GM19467 (cell line): ENCODE data around the gene MARCHF10.

ENCODE experiments used
- ATAC-seq: cut with Tn5 transposase; IDR thresholded peaks from one replicate; pipeline ENCODE4 v1.9.1; 2021; ENCODE audit warnings: mild to moderate bottlenecking, moderate library complexity; ENCODE audit not compliant: unreplicated experiment

Gene MARCHF10

GRCh38 chr17:62822080-62822904 is 14.2 kb upstream of the MARCHF10 start:
- ATAC-seq = no peak

- no peak for ATAC-seq
These were observed 13.3 kb upstream of the MARCHF10 start for GRCh38 chr17:62821189-62822079.

DNA sequence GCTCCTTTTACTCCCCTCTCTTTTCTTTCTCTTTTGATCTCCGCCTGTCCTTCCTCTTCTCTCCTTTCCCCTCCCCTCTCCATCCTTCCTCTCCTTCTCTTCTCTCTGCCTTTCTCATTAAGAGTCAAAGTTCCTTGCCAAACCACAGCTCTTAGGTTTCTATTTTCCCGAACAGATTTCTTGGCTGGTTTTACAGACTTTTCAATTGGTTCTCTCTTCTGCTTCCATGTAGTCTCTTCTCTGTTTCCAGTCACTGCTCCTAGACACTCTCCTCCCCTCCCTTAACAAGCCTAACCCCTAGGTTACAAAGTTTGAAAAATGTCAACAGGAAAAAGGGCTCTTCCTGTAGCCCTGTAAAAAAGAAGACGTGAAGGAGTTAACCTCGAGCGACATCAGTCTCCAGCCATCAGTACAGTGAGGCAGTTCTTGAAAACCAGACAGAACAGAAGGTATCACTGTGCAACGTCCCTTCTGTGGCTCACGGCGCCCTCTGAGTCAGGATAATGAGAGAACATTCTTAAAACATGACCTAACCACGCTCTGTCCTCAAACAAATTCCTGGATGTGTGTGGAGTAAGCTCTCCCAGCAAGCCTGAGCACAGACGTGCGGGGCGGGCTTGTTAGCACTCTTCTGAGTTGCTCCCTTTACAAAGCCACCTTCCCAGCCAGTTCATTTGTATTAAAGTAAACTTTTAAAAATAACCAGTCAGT is 11.6 kb upstream of the MARCHF10 start:
- no peak for ATAC-seq

DNA sequence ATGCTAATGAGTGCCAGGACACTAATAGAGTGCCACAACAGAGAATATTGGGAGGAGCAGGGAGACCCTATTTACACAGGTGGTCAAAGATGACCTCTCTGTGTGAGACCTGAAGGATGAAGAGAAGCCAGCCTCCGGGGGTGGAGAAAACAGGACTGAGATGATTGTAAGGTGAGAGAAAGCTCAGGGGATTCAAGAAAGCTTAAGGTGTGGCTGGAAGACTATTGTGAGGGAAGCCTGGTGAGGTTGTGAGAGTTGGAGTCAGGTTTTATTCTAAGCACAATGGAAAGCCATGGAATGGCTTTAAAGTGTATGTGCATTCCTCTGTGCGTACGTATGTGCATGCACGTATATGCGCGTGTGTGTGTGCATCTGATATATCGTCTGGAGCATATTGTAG is 10.4 kb upstream of the MARCHF10 start:
- ATAC-seq = no peak

- no peak for ATAC-seq
These were observed 8.2 kb upstream of the MARCHF10 start for GRCh38 chr17:62816282-62816839.

DNA sequence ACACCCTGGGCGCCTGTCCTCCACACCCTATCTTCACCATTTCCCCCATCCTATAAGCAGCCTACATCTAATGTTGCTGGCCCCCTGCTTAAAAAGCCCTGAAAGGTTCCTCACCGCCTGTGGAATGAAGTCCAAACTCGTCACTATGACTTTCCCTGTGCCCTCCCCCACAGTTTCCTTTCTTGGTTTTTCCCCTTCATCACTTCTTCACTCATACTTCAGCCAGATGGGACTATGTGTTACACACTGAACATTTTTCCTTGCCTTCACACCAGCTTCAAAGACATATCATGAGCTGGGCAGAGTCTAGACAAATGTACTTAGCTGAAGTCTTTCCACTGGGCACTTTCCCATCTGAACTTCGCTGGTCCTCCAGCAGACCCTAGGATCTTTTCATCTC is 1.5 kb upstream of the MARCHF10 start:
- ATAC-seq = no peak

- ATAC-seq = no peak
These were observed 459 bp upstream of the MARCHF10 start for GRCh38 chr17:62808576-62808970.

DNA sequence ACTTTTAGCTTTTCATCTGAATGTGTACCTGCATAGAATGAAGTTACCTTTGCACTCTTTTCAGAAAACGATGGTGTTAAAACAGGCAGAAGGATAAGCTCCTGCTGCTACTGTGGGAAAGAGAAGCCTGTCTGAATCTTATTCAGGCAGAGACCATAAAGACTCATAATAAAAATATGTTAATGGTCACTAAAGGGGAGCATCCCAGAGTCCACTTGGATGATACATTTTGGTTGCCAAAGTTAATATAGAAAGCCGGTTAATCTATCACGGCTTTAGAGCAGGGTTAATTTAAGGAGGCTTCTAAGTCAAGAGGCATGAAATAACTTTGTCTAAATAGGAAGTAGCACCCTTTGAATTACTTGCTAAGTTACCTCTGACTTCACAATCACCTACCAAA is 2.9 kb downstream of the MARCHF10 start:
- ATAC-seq = no peak

DNA sequence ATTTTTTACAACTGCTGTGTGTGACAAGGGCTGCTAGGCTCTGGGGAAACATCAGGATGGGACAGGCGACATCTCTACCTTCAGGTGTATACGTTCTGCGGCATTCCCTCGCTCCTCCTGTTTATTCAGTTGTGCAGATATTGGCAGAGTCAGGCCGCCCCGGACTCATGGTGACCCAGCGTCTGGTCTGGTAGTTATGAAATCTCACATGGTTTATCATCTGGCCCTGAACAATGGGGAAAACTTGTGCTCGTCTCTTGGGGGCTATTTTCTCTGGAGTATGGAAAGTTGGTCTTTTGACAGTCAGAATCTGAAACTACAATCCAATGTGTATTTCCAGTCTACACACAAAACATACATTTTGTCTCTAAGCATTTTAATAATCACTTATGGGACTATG is 3.3 kb downstream of the MARCHF10 start:
- ATAC-seq = no peak

DNA sequence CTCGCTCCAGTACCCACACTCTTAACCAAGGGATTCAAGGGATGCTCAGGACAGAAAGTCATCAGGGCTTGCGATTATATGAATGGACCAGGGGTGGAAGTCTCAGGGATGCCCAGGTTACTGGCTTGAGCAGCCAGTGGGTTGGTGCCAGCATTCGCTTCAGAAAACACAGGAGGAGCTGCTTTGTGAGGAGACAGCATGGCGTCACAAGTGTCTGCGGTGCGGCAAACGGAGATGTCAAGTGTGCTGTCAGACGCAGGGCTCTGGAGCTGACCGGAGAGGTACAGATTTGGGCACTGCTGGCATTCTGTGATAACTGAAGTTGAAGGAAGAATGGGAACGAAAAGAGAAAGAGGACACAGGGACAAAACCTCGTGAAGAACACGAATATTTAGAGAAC is 4.1 kb downstream of the MARCHF10 start:
- ATAC-seq = no peak

DNA sequence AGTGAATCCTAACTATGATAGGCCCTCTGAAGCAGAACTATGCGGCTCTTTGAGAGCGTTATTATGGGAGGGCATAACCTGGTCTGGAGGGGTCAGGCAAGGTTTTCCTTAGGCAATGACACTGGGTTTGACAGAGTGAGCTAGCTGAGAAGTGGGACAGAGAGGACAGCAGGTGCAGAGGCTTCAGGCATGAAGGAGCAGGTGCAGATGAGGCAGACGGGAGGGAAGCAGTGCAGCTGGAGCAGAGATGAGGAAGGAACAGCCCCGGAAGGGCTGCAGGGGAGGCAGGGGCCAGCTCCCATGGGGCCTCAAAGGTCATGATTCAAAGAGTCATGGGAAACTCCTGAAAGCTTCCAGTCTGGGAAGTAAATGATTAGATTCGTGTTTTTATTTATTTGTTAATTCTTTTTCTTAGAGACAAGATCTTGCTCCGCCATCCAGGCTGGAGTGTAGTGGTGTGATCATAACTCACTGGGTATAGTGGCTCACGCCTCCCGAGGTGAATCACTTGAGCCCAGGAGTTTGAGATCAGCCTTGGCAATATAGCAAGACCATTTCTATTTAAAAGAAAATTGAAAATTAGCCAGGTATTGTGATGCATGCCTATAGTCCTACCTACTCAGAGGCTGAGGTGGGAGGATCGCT is 5.4 kb downstream of the MARCHF10 start:
- no peak for ATAC-seq

DNA sequence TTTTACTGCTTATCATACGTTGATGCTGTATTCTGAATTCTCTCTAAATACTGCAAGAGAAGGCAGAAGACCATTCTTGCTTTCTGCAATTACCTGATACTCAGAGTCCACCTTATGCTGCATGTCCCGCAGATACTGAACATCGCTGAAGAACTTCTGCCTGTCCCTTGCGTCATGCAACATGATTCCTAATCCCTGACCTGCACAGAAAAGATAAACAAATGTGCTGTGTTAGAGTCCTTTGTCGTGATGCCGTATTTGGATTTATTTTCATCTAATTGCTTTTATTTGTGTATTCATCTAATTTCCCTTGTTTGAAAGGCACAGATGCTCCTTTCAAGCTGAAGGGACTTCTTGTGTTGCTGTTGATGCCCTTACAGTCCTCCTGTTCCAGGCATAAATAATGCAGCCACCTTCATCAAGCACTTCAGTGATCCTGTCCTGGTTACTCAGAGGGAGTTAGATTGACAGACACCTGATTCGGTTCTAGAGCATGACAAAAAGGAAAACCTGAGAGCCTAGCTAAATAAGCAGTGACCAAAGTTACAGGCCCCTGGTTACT is 6.5 kb downstream of the MARCHF10 start:
- ATAC-seq = no peak

GRCh38 chr17:62800585-62800984 is 7.5 kb downstream of the MARCHF10 start:
- ATAC-seq = no peak

DNA sequence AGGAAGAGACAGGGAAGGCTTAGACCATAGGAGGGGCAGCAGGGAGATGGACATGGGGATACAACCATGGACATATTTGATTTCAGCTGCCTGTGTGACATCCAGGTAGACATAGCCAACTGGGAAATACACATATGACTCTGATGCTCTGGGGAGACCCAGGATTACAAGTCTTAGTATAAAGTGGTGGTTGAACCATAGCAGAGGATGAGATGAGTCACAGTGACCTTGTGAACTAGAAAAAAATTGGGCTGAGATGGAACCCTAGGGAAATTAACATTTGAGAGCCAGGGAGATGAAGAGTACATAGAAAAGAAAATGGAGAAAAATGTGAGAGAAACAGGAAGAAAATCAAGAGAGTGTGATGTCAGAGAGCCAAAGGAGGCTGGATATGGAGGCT is 10.2 kb downstream of the MARCHF10 start:
- no peak for ATAC-seq

DNA sequence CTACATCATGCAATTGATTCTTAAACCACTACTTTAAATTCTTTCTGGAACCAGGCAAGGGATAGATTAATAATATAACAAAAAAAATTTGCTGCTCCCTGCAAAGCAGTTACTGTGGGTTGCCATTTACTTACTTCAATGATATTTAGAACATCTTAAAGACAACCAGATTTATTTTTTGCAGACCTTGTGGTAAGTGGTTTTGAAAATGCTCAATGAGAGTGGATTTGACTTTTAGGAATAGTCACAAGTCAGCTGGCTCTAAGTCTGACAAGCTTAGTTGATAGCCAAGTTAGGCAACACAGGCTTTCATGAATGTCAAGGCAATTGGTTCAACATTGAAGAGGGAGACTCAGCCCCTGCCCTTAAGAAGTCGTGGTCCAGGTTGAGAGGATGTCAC is 11.8 kb downstream of the MARCHF10 start:
- ATAC-seq = no peak

- no peak for ATAC-seq
These were observed 13.5 kb downstream of the MARCHF10 start for GRCh38 chr17:62794666-62794971.

DNA sequence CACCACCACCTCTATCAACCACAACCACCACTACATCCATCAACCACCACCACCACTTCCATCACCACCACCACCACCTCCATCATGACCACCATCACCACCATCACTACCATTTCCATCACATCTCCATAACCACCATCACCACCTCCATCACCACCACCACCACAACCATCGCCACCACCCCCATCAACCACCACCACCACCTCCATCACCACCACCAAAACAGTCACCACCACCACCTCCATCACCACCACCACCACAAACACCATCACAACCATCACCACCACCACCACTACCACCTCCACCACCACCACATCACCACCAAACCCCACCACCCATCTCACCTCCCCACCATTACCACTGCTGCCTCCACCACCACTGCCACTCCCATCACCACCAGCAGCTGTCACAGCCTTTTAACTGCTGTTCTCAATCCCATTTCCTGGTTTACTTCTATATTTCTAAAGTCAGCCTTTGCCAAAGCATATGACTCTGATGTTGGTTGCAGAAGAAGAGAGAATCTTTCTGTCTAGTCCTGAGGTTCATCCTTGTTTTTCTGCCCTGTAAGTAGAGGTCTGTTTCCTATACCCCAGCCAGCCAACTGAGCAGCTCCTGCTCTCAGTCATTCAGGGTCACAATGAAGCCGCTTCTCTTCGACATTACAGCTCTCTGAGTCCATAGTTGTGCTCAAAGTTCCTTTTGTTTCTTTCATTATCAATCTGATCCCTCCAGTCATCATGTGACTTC is 14.0 kb downstream of the MARCHF10 start:
- no peak for ATAC-seq

DNA sequence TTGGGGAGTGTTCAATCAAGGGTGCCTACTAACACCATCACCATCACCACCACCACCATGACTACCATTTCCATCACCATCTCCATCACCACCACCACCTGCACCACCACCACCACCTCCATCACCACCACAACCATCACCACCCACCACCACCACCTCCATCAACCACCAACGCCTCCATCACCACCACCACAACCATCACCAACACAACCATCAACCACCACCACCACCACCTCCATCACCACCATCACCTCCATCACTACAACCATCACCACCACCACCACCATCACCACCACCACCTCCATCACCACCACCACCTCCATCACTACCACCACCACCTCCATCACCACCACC is 15.7 kb downstream of the MARCHF10 start:
- no peak for ATAC-seq

DNA sequence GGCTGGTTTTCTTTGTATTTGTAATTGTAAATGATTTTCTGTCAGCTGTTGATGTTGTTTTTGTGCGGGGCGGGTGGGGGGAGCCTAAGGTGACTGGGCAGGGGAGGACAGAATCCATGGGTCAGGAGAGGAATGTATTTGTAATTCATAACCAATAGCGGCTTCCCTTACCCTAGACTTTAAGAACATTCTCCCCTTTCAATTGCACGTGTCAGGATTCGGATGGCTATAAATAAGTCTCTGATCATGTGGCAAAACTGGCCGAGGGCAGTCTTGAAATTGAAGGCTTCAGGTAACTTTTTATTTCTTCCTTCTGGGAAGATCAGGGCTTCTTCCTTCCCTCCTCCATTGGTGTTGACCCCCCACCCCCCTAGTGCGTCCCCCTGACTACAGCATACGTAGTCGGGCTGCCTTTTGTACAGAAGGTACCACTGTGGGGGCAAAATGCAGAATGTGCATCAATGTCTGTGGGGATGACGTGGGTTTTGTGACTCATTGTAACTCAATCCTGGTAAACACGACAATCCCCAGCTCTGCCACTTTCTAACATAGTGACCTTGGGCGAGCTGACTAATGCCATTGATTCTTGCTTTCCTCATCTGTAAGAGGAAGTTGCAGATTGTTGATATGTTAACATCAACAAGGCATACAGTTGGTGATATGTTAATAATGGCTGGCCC is 16.2 kb downstream of the MARCHF10 start:
- no peak for ATAC-seq
